AG09309 (cell line): ENCODE results near the gene NTN3.

ENCODE experiments used
- DNase-seq: peaks from one replicate; pipeline ENCODE4 v3.0.0-alpha.2; 2010; ENCODE audit warnings: low read depth
- H3K4me3 ChIP-seq: 2 replicates; pipeline ENCODE4 v1.5.1; 2011; ENCODE audit warnings: mild to moderate bottlenecking, low read depth, low read length, moderate library complexity; ENCODE audit not compliant: control insufficient read depth
- TF ChIP-seq, protein P1 (sequence below): IDR thresholded peaks from 2 replicates; pipeline ENCODE4 v1.5.1; 2011; ENCODE audit warnings: mild to moderate bottlenecking, low read depth, low read length, inconsistent platforms; ENCODE audit not compliant: insufficient read depth, control insufficient read depth; ENCODE audit errors: missing control alignments

Gene NTN3

DNA sequence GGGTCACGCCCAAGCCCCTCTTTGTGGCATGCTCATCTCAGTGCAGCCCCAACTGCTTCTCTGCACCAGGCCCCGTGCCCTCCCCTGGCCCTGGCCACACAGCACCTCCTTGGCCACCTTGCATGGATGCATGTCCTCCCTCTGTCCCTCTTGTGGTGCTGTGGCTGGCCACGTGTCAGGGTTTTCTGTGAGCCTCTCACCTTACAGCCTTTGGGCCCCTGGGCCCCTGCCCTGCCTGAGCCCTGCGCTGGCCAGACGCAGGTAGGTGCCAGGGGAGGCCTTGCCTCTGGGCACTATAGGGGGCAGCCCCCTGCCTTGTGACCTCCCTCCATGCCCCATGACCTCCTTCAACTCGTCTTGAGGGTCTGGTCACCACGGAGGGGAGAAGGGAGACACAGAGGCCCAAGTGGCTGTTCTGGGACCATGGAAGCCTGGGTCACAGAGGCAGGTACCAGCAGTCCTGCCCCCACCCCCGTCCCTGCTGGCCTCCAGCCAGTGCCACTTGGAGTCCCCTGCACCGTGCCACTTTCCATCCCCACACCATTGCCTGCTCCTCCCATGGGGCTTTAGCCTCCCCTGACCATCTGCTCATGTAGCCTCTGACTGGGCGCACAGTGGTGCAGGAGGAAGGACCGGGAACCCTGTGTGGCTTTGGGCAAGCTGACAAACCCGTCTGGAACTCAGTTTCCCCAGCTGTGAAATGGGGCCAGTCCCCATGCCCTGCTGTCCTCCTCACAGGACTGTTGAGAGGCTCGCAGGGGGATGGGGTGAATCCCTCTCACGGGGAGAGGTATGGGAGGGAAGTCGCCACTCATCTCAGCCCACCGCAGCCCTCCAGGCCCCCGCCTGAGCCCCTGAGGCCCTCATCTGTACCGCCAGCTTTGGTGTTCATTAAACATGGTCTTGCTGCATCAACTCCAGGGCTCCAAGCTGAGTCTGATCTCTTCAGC lies 31.1 kb downstream of the NTN3 start:
- DNase-seq = no peak
- TF ChIP-seq, protein P1, sequence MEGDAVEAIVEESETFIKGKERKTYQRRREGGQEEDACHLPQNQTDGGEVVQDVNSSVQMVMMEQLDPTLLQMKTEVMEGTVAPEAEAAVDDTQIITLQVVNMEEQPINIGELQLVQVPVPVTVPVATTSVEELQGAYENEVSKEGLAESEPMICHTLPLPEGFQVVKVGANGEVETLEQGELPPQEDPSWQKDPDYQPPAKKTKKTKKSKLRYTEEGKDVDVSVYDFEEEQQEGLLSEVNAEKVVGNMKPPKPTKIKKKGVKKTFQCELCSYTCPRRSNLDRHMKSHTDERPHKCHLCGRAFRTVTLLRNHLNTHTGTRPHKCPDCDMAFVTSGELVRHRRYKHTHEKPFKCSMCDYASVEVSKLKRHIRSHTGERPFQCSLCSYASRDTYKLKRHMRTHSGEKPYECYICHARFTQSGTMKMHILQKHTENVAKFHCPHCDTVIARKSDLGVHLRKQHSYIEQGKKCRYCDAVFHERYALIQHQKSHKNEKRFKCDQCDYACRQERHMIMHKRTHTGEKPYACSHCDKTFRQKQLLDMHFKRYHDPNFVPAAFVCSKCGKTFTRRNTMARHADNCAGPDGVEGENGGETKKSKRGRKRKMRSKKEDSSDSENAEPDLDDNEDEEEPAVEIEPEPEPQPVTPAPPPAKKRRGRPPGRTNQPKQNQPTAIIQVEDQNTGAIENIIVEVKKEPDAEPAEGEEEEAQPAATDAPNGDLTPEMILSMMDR = no peak
- no peak overlapping the region for H3K4me3 ChIP-seq

DNA sequence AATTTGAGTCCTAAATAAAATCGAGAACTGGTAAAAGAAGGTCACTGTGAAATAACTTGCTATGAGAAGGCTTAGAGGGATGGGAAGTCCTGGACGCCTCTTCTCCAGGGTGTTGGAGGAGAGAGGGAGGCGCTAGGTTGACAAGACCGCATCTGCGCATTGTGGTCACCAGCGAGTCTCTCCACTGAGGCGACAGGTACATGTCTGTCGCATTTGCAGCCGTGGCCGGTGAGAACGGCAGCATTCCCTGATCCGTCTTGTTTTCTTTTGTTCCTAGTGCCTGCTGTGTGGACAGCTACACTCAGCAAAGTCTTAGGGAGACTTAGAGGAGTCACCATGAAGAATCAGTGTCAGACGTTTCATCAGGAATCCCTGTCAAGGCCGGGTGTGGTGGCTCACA lies 34.6 kb downstream of the NTN3 start:
- TF ChIP-seq, protein P1 = no peak
- H3K4me3 ChIP-seq = no peak overlapping the region
- DNase-seq = no peak

DNA sequence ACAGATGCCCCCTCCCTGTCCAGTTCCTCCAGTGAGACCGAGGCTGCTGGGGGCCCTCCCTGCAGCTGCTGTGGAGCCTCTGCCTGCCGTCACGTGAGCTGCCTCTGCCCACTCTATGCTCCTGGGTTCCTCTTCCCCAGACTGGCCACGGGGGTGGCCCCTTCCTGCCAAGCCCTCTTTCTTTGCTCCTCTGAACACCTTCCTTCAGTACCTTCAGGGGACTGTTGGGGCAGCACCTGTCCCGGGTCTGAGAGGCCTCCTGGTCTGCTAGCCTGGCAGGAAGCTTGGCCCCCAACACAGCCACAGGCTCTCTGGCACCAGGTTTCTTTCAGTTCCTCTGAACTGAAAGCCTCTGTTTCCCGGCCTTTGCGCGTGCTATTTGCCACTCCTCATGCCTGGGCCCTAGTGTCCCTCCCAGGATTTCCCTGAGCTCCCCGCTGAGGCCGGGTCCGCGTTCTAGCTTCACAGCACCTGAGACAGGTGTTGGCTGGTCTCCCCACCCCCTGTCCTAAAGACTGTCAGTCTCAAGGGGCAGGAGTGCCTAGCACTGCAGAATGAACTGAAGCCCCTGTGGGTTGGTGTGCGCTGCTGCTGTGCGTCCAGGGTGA lies 36.1 kb downstream of the NTN3 start:
- DNase-seq = no peak
- no peak overlapping the region for H3K4me3 ChIP-seq
- TF ChIP-seq, protein P1 = no peak

DNA sequence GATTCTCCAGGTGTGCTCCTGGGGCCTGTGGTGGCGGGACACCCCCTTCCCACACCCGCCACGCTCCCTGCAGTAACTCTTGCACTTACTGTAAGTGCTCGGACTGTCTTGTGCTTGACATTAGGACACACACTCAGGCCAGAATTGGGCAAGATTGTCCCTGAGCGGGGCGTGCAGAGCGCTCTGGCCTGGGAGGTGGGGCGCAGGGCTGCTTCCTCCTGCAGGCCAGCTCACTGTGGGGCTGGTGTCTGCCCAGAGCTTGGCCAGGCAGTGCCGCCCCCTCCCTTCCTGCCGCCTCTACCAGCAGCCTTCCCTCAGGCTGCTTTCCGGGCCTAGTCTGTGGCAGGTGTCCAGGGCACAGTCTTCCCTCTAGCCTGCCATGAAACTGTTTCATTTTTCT lies 36.6 kb downstream of the NTN3 start:
- H3K4me3 ChIP-seq = no peak overlapping the region
- no peak for DNase-seq
- TF ChIP-seq, protein P1 = no peak

DNA sequence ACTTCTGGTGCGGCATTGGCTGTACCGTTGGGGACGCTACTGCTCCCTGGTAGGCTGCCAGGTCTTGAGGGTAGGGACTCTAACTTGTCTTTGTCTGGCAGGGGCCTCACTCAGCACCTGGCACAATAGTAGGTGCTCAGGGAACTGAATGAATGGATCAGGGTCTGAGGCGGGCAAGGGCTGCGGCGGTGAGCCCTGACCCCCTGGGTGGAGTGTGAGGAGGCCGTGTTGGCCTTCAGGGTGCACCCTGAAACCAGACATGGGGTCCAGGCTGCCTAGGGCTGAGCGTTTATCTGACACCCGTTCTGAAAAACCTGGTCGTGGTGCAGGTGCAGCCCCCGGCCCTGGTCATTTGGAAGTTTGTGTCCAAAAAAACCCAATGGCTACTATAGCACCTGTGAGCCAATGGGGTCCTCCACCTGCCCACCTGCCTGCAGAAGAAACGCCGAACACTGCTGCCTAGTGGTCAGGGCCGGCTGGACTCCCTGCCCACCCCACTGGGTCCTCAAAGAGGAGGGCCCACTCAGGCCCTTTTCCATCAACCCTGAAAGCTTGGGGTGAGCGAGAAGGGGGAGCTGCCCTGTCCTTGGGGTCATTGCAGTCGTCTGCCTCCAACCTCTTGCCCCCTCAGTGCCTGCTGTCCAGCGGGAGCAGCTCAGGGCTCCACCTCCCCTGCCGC lies 37.8 kb downstream of the NTN3 start:
- H3K4me3 ChIP-seq = no peak overlapping the region
- TF ChIP-seq, protein P1 = no peak
- DNase-seq = no peak

DNA sequence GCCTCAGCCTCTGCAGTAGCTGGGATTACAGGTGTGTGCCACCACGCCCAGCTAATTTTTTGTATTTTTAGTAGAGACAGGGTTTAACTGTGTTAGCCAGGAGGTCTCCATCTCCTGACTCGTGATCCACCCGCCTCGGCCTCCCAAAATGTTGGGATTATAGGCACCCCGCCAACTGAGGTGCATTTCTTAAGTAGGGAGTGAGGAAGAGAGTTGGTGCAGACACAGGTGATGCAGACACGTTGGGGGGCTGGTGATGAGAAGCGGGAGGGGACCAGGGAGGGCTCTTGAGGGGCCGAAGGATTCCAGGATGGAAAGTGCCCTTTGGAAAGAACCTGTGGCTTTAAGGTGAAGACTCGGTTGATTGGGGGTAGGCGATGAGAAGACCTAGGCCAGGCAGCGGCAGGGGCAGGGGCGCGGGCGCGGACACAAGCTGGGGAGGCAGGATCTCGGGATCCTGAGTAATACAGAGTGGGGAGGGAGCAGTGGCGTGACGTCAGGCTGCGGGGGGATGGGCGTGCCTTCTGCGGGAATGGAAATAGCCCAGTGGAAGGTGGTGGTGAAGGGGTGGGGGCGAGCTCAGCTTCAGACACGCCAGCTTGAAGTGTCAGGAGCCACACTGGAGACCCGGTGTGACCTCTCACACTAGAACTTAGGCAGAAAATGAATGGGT lies 40.2 kb downstream of the NTN3 start:
- TF ChIP-seq, protein P1 = no peak
- no peak overlapping the region for H3K4me3 ChIP-seq
- DNase-seq = no peak
